NCI-H774 (cell line): Measurements from ENCODE around the gene ERGIC1.

Source experiments
- DNase-seq: peaks from one replicate; lab custom pipeline; 2025; lab: John Stamatoyannopoulos, UW

ERGIC1 gene

GRCh38 chr5:172949426-172949825 is 115.4 kb downstream of the ERGIC1 start:
- DNase-seq = no peak

- DNase-seq = no peak
Observed at GRCh38 chr5:172950176-172950965, 116.3 kb downstream of the ERGIC1 start.

GRCh38 chr5:172951371-172952033 is 117.5 kb downstream of the ERGIC1 start:
- no peak for DNase-seq

- DNase-seq = no peak
Observed at GRCh38 chr5:172952034-172952511, 118.0 kb downstream of the ERGIC1 start.

- no peak for DNase-seq
Observed at GRCh38 chr5:172953776-172954675, 120.0 kb downstream of the ERGIC1 start.

- DNase-seq = no peak
Observed at GRCh38 chr5:172954751-172955159, 120.7 kb downstream of the ERGIC1 start.

- no peak for DNase-seq
Observed at GRCh38 chr5:172956228-172956627, 122.2 kb downstream of the ERGIC1 start.

GRCh38 chr5:172956936-172957335 is 122.9 kb downstream of the ERGIC1 start:
- no peak for DNase-seq

- no peak for DNase-seq
Observed at GRCh38 chr5:172957458-172957857, 123.4 kb downstream of the ERGIC1 start.

- DNase-seq = peak; percentile 35
Observed at GRCh38 chr5:172958331-172959046, 124.4 kb downstream of the ERGIC1 start.

- no peak for DNase-seq
Observed at GRCh38 chr5:172959824-172960799, 126.1 kb downstream of the ERGIC1 start.

GRCh38 chr5:172969921-172970320 is 135.9 kb downstream of the ERGIC1 start:
- no peak for DNase-seq

- DNase-seq = no peak
Observed at GRCh38 chr5:172971482-172971881, 137.4 kb downstream of the ERGIC1 start.

GRCh38 chr5:172972552-172972951 is 138.5 kb downstream of the ERGIC1 start:
- no peak for DNase-seq

GRCh38 chr5:172973127-172973916 is 139.3 kb downstream of the ERGIC1 start:
- DNase-seq = no peak

- no peak for DNase-seq
Observed at GRCh38 chr5:172973931-172974330, 139.9 kb downstream of the ERGIC1 start.

- no peak for DNase-seq
Observed at GRCh38 chr5:172975289-172975688, 141.2 kb downstream of the ERGIC1 start.

- no peak for DNase-seq
Observed at GRCh38 chr5:172979778-172980177, 145.7 kb downstream of the ERGIC1 start.

GRCh38 chr5:172981931-172982330 is 147.9 kb downstream of the ERGIC1 start:
- DNase-seq = no peak
